HEK293T (cell line): ENCODE results near the gene HOXC5.

Experiments used
- ARNT ChIP-seq: fragments of 450-650 bp; IDR thresholded peaks from 2 replicates; pipeline ENCODE4 v1.6.1; 2017; ENCODE audit warnings: mild to moderate bottlenecking
- BHLHE40 ChIP-seq: fragments of 450-650 bp; IDR thresholded peaks from 2 replicates; pipeline ENCODE4 v1.6.1; 2016; ENCODE audit warnings: mild to moderate bottlenecking, moderate library complexity, borderline replicate concordance
- ELF4 ChIP-seq: fragments of 450-650 bp; IDR thresholded peaks from 2 replicates; pipeline ENCODE4 v1.6.1; 2017; ENCODE audit warnings: antibody characterized with exemption
- FOXM1 ChIP-seq: fragments of 450-650 bp; IDR thresholded peaks from 2 replicates; pipeline ENCODE4 v1.6.1; 2017; ENCODE audit warnings: mild to moderate bottlenecking, borderline replicate concordance
- HDGF ChIP-seq: fragments of 450-650 bp; IDR thresholded peaks from 2 replicates; pipeline ENCODE4 v1.6.1; 2017; ENCODE audit warnings: antibody characterized with exemption, borderline replicate concordance
- LEF1 ChIP-seq: fragments of 450-650 bp; IDR thresholded peaks from 2 replicates; pipeline ENCODE4 v1.6.1; 2017; ENCODE audit warnings: mild to moderate bottlenecking, borderline replicate concordance
- SP1 ChIP-seq: fragments of 450-650 bp; IDR thresholded peaks from 2 replicates; pipeline ENCODE4 v1.6.1; 2017
- SUZ12 ChIP-seq: fragments of 450-650 bp; IDR thresholded peaks from 2 replicates; pipeline ENCODE4 v1.6.1; 2016; ENCODE audit warnings: mild to moderate bottlenecking
- TF ChIP-seq, protein P1 (sequence below): fragments of 450-650 bp; IDR thresholded peaks from 2 replicates; pipeline ENCODE4 v1.6.1; 2016

DNA sequence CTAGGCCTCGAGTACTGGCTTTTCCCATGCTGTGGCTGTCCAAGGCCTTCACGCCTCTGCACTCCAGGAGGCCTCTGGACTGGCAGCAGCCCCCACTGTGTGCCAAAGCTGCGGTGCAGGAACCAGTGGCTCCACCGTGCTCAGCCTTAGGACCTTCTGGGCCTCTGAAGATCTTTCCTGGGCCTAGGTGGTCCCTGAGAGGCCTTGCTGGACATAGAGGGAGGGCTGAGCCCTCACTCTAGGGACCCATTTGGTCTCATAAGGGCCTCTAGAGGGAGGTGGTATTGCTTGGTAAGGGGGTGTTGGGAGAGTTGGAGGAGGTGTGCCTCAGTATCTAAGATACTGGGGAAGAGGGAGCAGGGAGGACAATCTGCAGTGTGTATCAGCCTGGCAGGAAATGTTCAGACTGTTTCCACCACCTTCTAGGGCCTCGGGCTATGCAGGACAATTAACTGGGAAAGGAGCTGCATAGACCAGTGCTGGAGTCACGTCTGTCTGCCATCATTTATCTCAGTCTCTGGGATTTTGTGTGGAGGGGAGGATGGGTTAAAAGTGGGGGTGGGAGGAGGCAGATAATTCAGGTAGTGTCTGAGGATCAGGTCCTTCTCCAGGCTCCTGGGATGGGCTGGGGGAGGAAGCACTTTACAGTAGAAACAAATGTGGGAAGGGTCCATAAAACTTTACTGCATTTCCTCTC lies 2.9 kb downstream of the HOXC5 start:
- TF ChIP-seq SUZ12 (no peak), ARNT (no peak), BHLHE40 (no peak), HDGF (peak; percentile 50; the same call in 1 of the 2 replicates), FOXM1 (no peak), SP1 (no peak), LEF1 (no peak), ELF4 (no peak)
- TF ChIP-seq, protein P1, sequence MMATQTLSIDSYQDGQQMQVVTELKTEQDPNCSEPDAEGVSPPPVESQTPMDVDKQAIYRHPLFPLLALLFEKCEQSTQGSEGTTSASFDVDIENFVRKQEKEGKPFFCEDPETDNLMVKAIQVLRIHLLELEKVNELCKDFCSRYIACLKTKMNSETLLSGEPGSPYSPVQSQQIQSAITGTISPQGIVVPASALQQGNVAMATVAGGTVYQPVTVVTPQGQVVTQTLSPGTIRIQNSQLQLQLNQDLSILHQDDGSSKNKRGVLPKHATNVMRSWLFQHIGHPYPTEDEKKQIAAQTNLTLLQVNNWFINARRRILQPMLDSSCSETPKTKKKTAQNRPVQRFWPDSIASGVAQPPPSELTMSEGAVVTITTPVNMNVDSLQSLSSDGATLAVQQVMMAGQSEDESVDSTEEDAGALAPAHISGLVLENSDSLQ, result 0 out of 2 replicates have a peak, but pooled peaks have one; percentile 20
